Hepatocyte (in vitro differentiated cells): ENCODE results near the gene PRDM15.

Source experiments
- EZH2 ChIP-seq: fragments of 200-600 bp; sonication (generic); IDR thresholded peaks from 2 replicates; pipeline ENCODE4 v1.6.1; 2016; ENCODE audit warnings: antibody characterized with exemption, mild to moderate bottlenecking, borderline replicate concordance
- EZH2phosphoT487 ChIP-seq: fragments of 200-600 bp; sonication (generic); IDR thresholded peaks from one replicate; pipeline ENCODE4 v1.6.1; 2018; ENCODE audit warnings: antibody characterized with exemption, mild to moderate bottlenecking, low read depth, moderate library complexity; ENCODE audit not compliant: unreplicated experiment, severe bottlenecking
- TF ChIP-seq, protein P1 (sequence below): fragments of 200-600 bp; sonication (generic); IDR thresholded peaks from 2 replicates; pipeline ENCODE4 v1.5.1; 2016; ENCODE audit warnings: antibody characterized with exemption, mild to moderate bottlenecking; ENCODE audit not compliant: poor library complexity

DNA sequence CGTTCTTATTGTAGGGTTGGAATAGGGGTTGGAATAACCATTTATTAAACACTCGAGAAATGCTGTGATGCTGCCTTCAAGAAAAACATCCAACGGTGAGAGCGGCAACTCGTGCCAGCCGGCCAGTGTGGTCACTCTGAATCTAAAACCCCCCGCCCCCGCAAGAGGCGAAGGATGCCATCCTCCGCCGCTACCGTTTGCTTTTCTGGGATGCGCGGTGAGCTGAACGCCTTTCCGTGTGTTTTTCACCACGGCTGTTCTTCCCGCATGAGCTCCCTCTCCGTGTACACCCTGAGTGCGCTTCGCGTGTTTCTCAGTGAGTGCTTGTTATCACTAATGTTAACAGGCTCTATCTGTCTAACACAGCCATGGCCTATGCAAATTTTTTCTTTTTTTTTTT, 70.3 kb downstream of the PRDM15 start:
- TF ChIP-seq, protein P1, sequence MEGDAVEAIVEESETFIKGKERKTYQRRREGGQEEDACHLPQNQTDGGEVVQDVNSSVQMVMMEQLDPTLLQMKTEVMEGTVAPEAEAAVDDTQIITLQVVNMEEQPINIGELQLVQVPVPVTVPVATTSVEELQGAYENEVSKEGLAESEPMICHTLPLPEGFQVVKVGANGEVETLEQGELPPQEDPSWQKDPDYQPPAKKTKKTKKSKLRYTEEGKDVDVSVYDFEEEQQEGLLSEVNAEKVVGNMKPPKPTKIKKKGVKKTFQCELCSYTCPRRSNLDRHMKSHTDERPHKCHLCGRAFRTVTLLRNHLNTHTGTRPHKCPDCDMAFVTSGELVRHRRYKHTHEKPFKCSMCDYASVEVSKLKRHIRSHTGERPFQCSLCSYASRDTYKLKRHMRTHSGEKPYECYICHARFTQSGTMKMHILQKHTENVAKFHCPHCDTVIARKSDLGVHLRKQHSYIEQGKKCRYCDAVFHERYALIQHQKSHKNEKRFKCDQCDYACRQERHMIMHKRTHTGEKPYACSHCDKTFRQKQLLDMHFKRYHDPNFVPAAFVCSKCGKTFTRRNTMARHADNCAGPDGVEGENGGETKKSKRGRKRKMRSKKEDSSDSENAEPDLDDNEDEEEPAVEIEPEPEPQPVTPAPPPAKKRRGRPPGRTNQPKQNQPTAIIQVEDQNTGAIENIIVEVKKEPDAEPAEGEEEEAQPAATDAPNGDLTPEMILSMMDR = no peak
- no peak for TF ChIP-seq EZH2
- no peak for TF ChIP-seq EZH2phosphoT487
